Stimulated activated CD8-positive, alpha-beta memory T cell treated with anti-CD3 and anti-CD28 coated beads, Interleukin-12 subunit alpha, Interleukin-12 subunit beta, amount 100 ng/mL, for 4 hours (primary cell): Measurements from ENCODE around the gene LAP3.
A peak's percentile ranks its signal among the peaks of the same experiment; 100 is the strongest.
"Not testable (repeated sequence)": the region's sequence is repeated elsewhere in the genome, so short reads cannot be mapped to it uniquely, and the experiment has no call there.

ENCODE experiments used
- DNase-seq: peaks from one replicate; pipeline ENCODE4 v3.0.0-alpha.2; 2020; ENCODE audit warnings: low read depth

Gene LAP3

DNA sequence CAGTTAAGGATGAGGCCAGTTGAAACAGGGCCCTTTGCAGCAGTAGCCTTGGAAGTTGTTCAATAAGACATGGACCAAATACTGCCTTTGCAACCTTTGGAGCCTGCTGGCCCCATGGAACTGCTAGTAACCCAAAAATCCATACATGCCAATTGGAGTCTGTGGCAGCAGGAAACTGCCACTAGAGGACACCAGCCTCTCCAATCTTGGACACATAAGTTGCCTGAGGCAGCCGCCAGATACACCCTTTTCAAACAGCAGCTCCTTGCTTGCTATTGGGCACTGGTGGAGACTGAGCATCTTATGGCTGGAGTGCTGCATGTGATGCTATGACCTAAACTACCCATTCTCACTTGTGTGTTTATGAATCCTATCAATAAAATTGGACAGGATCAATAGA lies 14.8 kb upstream of the LAP3 start:
- DNase-seq: no peak

DNA sequence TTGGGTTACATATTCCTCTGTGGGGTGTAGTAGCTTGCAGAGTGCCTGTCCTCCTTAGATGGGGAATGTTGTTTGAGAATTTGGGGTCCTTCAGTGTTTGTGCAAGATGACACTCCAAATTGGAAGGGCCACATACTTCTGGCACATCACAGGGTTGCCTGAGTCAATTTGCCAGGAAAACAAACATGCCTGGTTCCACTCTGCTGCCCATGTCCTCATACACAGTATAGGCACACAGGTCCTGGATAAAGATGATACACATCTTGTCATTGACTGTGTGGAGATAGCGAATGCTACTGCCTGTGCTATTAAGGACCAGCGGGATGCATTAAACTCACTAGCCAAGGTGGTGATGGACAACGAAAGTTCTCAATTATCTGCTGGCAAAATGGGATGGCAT lies 11.2 kb upstream of the LAP3 start:
- DNase-seq: no peak

DNA sequence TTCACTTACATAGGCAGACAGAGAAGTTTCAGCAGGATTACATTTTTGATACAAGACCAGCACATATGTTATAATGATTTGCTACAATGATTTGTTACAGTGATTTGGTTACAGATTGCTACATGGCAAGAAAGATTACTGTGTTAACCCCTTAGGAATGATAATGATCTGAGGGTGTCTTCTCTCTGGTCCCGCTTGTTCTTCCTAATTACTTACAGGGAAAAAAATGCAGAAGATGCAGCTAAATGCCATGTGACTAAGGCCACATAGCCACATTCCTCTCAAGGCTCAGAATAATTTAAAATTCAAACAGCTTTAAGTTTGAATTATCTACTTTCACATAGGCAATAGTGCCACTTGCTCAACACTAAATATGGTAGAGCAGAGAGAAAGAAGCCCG lies 9.7 kb upstream of the LAP3 start:
- no peak for DNase-seq

DNA sequence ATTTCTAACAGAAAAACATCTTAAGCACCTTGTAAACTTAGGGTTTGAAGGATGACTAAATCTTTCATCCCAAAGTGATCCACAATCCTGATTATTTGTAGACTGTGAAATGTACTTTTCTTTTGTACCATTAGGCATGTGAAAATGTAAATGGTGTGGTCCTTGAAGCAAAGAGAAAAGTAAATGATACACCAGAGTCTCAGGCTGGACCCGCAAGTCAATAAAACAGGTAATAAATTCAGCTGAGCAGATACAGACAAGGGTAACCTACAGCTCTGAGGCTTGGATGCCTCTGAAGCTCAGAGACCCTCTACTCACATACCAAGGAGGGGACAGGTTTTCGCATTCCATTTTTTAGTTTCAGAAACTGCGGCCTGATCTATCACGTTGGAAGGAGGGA lies 2.8 kb upstream of the LAP3 start:
- DNase-seq: no peak

DNA sequence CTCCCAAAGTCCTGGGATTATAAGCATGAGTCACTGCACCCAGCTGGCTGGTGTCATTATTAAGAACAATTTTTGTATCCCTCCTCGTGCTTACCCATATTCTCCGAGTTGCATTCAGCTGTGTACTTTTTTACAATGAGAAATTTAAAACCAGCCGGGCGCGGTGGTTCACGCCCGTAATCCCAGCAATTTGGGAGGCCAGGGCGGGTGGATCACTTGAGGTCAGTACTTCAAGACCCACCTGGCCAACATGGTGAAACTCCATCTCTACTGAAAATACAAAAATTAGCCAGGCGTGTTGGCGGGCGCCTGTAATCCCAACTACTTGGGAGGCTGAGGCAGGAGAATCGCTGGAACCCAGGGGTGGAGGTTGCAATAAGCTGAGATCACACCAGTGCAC lies 1.8 kb upstream of the LAP3 start:
- DNase-seq: not testable (repeated sequence)

DNA sequence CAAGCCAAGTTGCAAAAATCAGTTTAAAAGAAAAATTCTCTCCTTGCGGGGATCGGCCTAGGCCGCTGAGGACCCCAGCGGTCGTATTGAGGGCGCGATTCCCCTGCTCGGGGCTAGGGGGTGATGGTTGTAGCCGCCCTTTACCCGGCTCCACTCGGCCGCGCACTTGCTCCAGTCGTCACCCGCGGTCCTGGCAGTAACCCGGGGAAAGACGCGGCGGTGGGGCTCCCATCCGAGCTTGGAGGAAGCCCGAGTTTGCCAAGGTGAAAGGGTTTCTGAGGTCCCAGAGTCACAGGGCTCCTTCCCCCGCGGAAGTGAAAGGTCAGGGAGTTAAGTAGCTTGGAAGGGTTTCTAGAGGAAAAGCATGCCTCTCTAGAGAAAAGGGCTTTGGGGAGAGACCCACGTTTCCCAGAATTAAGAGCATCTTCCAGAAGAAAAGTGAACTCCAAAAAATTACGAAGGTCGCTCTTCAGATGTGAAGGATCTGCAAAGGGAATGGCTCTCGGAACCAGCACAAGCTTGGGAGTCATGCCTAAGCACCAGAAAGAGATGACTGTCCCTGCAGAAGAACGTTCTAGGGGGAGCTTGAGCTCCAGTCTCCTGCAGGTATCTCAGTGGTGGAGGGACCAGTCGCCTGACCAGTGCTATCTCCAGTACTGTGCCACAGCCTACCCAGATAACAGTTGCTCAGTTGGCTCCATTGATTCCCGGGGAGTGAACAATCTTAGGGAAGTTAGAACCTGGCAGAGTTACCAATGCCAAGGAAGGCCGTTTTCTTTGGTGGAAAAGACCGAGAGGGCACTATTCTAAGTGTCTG lies 875 bp downstream of the LAP3 start:
- DNase-seq: no peak

DNA sequence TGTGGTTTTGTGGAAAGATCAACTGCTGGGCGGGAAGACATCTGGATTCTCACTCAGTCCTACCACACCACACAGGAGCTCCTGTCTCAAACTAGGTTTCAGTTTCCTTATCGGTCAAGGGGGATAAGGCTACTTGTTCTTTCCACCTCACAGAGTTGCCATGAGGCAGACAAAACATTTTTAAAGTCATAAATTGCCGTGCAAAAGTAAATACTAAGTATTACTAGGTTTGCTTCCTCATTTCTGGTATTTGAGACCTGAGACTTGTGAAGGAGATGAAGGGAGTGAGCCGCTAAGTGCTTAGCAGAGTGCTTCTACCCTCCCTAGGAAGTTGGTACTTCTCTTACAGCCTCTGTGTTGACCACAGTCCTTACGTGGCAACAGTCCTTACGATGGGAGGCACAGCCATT lies 1.5 kb downstream of the LAP3 start:
- DNase-seq: no peak

DNA sequence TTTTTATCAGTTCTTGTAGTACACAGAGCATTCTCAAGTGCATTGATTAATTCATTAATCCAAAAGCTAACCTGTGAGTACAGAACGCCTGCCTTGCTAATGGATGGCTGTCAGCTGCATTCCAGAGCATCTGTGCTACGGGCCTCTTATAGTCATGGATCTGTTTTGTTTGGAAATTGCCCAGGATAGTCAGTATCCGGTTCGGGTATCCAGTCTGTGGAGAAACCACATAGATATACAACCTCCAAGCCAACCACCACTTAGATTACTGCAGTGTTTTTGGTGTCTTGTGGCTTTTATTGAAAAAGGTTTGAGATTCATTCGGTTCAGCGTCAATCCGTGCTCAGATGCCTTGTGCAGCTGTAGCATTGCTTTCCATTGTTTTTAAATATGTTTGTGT lies 4.0 kb downstream of the LAP3 start:
- DNase-seq: no peak

DNA sequence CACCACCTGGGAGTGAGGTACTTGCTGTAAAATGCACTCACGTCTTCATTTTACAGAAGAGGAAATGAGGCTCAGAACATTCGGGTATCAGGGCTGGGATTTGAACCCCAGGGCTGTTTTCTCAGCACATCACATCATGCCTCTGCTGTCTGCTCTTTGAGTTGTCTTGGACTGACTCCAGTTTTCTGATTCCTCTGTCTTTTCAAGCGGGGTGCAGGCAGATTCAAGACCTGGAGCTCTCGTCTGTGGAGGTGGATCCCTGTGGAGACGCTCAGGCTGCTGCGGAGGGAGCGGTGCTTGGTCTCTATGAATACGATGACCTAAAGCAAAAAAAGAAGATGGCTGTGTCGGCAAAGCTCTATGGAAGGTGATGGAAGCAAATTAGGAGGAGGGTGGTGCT lies 6.3 kb downstream of the LAP3 start:
- no peak for DNase-seq

DNA sequence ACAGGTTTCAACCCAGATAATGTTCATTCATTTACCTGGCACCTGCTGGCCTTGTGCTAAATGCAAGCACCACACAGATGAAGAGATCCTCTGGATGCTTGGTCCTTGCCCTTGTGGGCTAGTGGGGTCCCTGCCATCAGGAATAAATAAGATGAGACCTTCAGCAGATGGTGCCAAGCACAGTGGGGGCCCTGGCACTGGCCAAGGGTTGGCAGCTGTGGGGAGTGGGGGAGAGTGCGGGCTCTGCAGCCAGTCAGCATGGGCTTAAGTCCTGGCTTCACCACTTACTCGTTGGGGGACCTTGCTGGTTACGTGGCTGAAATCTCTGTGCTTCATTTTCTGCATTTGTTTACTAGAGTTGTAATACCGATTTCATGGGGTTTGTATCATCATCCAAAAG lies 6.9 kb downstream of the LAP3 start:
- DNase-seq: no peak

DNA sequence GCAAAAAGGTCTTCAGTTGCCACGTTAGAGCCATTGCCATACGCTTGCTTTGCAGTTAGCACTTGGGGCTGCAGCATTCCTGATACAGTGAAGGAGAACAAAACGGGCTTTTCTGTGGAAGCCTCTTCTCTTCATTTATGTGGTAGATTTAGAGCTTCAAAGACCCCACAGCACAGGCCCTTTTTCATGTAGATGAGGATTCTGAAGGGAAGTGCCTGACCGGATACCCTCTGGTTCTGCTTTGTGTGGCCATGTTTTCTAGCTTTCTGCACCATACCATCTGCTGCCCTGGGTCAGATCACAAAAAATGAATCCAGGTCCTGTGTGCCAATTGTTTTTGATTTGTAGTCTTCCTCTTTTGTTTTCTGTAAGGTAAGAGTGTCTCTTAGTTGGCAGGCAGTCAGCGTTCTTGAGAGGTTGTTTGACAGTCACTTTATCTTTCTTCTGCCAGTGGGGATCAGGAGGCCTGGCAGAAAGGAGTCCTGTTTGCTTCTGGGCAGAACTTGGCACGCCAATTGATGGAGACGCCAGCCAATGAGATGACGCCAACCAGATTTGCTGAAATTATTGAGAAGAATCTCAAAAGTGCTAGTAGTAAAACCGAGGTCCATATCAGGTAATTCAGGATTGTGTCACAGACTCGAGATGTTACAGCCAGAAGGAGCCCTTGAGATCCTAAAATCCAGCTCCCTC lies 7.7 kb downstream of the LAP3 start:
- no peak for DNase-seq

DNA sequence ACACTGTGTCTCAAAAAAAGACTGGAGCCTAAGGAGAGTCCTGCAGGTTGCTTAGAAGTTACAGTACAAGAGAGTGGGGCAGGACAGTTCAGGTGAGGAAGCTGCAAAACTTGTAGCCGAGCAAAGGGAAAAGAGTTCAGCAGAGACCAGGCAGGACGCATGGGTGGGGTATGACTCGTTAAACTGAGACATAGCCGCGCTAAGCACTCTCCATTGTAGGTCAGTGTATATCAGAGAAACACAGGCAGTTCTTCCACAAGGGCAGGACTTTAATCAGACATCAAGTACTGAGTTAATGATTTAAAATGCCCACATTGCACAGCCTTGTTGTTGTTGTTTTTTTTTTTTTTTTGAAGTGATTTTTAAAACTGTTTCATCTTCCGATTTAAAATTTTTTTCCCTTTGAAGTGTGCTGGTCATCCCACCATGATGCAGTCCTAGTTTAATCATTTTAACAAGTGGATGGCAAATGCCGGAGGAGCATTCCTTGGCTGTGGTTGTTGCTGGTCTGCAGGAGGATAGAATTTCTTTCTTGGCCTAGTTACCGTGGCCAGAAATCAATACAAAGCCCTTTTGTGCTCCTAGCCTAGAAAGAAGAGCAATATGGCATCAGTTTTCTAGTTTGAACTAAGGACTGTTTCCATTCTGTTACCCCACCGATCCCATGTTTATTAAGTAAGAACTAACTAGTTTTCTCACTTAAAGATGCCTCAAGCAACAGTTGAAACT lies 10.3 kb downstream of the LAP3 start:
- DNase-seq: no peak

DNA sequence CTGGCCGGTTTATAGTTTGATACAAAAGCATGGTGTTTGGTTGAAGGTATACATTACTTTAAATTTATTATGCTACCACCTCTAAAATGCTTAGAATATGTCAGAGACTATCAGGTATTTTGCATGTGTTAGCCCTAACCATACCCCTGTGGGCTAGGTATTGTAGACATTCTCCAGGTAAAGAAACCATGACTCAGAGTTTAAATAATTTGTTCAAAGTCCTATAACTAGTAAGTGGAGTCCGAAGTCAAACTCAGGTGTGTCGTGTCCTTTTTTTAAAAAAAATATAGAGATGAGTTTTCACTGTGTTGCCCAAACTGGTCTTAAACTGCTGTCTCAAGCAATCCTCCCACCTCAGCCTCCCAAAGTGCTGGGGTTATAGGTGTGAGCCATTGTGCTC lies 12.4 kb downstream of the LAP3 start:
- DNase-seq: no peak

DNA sequence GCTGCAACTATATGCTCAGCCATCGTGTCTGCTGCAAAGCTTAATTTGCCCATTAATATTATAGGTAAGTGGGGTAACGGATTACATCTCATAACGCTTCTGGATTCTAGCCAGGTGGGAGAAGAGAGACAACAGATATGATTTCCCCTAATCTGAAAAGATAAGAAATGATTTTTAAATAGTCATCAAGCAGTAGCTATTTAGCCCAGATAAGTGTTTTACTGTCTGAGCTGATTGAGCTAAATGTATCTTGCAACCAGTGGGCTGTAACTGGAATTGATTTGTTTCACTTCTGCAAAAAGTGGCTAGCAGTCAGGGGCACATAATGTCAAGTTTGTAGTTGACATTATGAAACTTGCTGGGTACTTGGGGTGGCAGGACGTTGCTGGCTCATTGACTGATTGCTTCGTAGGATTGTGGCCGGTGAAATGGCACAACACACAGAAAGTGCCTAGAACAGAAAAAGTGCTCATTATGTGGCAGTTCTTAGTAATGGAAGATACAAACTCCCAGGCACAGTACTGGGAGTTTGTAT lies 18.5 kb downstream of the LAP3 start:
- DNase-seq: no peak

DNA sequence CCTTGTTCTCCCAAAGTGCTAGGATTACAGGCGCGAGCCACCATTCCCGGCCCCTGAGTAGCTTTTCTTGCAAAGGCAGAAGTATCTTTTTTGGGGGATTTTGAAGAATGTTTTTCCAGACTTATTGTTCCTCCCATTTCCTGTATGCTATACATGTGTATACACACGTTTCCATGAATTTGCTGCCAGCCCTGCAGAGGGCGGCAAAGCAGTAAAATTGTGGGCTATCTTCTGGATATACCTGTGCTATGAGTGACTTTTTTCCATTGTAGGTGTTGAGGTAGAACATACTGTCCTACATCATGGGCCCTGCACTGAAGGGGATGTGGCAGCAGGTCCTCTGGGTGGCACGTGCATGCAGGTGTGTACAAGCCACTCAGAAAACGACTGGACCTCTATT lies 20.5 kb downstream of the LAP3 start:
- no peak for DNase-seq

DNA sequence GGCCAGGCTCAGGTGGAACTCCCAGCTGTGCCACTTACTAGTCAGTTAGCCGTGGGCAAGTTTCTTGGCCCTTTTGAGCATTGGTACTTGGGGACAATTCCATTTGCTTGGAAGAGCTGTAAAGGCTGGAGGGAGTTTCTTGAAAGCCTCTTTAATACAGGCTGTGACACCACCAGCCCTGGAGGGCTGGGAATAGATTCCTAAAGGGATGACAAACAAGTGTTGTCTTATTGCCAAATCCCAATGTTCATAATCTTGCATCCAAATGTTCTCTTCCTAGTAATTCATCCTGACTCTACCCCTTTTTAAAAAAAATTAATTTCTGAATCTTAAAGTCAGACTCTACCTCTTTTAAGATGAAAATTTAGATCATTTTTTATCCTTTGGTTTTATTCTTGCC lies 22.8 kb downstream of the LAP3 start:
- no peak for DNase-seq

DNA sequence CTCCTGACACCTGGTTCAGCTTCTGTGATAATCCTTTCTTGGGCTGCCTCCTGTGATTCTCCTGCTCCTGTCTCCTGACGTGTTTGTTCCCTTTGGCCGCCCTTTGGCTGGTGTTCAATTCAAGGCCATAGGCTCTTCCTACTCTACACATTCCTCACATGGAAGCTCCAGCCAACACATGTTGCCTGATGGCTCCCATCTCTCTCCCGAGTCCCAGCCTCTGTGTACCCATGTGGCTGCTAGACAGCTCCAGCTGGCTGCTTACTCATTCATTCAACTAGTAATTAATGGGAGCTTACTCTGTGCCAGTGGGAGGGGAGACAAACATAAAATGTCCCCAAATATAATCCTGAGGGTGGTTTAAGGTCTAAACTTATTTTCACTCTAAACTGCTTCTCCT lies 28.2 kb downstream of the LAP3 start:
- DNase-seq: no peak

DNA sequence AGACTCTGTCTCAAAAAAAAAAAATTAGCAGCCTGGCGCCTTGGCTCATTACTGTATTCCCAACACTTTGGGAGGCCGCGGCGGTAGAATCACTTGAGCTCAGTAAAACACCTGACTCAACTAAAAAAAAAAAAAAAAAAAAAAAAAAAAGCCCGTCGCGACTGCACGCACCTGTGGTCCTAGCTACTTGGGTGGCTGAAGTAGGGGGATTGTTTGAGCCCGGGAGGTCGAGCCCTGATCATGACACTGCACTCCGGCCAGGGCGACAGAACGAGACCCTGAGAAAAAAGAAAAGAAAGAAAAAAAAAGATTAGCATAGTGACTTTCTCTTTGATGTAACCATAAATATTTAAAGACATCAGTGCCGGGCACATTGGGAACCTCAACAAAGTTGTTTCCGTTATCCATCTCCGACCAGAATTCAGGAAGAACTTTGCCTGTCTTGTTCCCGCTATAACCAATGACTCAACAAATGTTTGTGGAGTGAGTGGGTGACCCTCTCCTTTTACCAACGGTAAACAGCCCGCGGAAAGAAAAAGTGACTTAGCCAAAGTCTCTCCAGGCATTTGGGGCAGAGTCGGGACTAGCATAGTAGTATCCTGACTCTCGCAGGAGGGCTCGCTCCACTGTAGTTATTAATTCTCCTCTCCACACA lies 36.9 kb downstream of the LAP3 start:
- no peak for DNase-seq

DNA sequence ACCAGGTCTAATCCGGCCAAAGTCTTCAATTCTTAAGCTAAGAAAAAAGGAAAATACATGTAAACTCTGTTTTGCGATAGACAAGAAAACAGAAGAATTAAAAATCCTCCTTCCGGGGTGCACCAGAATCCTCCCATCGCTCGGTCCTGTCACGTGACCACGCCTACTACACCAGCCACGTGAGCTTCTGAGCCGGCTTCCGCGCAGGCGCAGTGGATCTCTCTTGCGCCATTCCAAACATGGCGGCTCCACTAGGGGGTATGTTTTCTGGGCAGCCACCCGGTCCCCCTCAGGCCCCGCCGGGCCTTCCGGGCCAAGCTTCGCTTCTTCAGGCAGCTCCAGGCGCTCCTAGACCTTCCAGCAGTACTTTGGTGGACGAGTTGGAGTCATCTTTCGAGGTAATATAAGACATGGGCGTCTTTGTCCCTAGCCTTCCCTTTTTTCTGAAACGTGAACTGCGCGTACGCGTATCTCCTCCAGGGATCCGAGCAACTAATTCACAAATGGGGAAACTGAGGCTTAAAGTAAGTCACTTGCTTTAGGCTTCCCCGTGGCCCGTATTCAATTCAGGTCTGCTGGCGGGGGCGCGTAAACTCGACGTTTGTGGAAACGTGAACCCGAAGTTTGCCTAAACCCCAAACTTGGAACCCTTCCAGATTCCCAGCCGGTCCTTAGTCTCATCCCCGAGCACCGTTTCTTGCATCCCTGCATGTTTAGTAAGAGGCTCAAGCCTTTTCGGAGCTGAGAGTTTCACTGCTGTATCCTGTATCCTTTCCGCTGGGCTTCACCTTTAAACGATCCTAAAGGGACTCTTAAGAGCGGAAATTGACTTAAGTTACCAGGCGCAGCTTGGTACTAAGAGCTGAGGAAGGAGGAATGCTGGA lies 37.7 kb downstream of the LAP3 start, which contains the start of gene MED28:
MED28 (plus strand) TSS at position 226 of the 884 bp plus-strand sequence; CDS start at position 240, 14 bp downstream.
- DNase-seq: peak; percentile 89

DNA sequence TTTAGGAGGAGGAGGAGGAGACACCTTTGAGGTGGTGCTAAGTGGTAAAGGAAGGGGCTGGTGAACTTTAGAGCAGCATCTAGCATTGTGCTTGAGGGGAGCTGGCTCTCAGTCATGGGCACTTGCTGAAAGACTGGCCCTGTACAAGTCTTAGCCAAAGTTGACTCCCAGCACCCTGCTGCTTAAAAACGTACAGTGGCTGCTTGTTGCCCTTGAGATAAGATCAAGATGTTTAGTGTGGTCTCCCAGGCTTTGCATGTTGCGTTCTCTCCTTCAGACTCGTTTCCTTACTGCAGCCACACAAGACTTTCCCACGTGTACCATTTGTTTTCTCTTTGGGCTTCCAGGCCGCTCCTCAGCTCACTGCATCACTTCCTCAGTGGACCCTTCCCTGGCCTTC lies 39.3 kb downstream of the LAP3 start:
- no peak for DNase-seq

DNA sequence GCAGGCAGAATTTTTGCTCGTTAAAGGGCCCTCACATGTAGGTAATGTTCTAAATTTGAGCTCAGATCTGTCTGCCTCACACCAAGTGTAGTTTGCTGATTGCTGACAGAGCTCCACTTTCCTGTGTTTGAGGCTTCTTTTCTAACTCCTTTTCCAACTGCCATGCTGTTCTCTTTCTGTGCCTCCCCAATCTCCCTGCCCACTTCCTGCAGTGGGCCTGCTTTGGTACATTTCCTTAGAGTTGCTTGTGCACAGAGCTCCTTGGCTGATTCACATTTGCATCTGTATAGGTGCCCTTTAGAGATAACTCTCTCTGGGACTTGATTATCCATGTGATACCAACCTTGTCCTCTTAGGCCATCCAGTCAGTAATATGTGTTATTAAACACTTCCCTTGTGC lies 41.9 kb downstream of the LAP3 start:
- no peak for DNase-seq
